DND-41 (cell line): Measurements from ENCODE around the gene GSTM1.

Experiments
- EZH2 ChIP-seq: IDR thresholded peaks from 3 replicates; pipeline ENCODE4 v1.6.1; 2012; ENCODE audit warnings: borderline replicate concordance, low read depth, mild to moderate bottlenecking, moderate library complexity, low read length, inconsistent platforms; ENCODE audit not compliant: severe bottlenecking
- TF ChIP-seq, protein P1 (sequence below): IDR thresholded peaks from 2 replicates; pipeline ENCODE4 v1.5.1; 2012; ENCODE audit warnings: borderline replicate concordance, low read length, moderate library complexity, mild to moderate bottlenecking; ENCODE audit not compliant: poor library complexity, severe bottlenecking; ENCODE audit errors: extremely low read depth

DNA sequence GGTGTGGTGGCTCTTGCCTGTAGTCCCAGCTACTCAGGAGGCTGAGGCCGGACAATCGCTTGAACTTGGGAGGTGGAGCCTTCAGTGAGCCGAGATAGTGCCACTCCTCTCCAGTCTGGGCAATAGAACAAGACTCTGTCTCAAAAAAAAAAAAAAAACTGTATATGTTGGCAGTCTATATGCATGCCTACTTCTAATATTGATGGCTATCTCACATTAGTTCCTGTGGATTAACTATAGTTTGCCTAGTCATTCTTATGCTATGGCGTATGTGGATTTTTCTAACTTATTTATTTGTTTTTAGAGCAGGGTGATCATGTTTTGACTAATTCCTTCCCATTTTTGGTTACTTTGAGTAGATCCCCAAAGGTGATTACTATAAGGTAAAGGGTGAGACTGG lies 9.4 kb downstream of the GSTM1 start:
- TF ChIP-seq, protein P1, sequence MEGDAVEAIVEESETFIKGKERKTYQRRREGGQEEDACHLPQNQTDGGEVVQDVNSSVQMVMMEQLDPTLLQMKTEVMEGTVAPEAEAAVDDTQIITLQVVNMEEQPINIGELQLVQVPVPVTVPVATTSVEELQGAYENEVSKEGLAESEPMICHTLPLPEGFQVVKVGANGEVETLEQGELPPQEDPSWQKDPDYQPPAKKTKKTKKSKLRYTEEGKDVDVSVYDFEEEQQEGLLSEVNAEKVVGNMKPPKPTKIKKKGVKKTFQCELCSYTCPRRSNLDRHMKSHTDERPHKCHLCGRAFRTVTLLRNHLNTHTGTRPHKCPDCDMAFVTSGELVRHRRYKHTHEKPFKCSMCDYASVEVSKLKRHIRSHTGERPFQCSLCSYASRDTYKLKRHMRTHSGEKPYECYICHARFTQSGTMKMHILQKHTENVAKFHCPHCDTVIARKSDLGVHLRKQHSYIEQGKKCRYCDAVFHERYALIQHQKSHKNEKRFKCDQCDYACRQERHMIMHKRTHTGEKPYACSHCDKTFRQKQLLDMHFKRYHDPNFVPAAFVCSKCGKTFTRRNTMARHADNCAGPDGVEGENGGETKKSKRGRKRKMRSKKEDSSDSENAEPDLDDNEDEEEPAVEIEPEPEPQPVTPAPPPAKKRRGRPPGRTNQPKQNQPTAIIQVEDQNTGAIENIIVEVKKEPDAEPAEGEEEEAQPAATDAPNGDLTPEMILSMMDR: no peak
- TF ChIP-seq EZH2: no peak
